Esophagus squamous epithelium (tissue), 5 donors: ENCODE results near the gene FAM124A. TPM values are rescaled to one million over a fixed set of nuclear protein-coding genes. Genes with fewer than 3 reads are reported as not detected.

Source experiments
- DNase-seq: peaks from one replicate; lab custom pipeline; 2025; lab: John Stamatoyannopoulos, UW
- H3K27ac ChIP-seq, 4 donors: fragments of 200-600 bp; sonication (generic); one replicate each; pipeline ENCODE4 v1.5.1; 2016 to 2019; ENCODE audit warnings: mild to moderate bottlenecking in 1 of 4
- H3K27me3 ChIP-seq, 4 donors: fragments of 200-600 bp; sonication (generic); 1 replicate in 3 of 4; 2 replicates in 1 of 4; pipeline versions ENCODE4 v1.5.1 to v1.6.0; 2017 to 2021; ENCODE audit warnings: antibody characterized with exemption in 1 of 4
- H3K36me3 ChIP-seq, 3 donors: fragments of 200-600 bp; sonication (generic); one replicate each; pipeline ENCODE4 v1.5.1; 2016 to 2019
- H3K4me1 ChIP-seq, 3 donors: fragments of 200-600 bp; sonication (generic); one replicate each; pipeline ENCODE4 v1.5.1; 2017 to 2019
- H3K4me3 ChIP-seq, 4 donors: fragments of 200-600 bp; sonication (generic); 1 replicate in 3 of 4; 2 replicates in 1 of 4; pipeline ENCODE4 v1.5.1; 2016 to 2019; ENCODE audit warnings: mild to moderate bottlenecking in 2 of 4, moderate library complexity in 1 of 4
- H3K9me3 ChIP-seq, 3 donors: fragments of 200-600 bp; sonication (generic); one replicate each; pipeline ENCODE4 v1.5.1; 2016 to 2019
- POLR2A ChIP-seq, 4 donors: fragments of 450-650 bp; IDR thresholded peaks; one replicate each; pipeline ENCODE4 v1.6.1; 2017; ENCODE audit warnings: antibody characterized with exemption in 4 of 4, mild to moderate bottlenecking in 4 of 4, moderate library complexity in 3 of 4
- WGBS, 2 donors: methylation state at CpG; one replicate each; pipeline ENCODE4 v1.1.5; 2018; 5-methylcytosine and 5-hydroxymethylcytosine counted together
- intact Hi-C: fragments of 100-400 bp; cut with DNase I; formaldehyde crosslinking; loops from one replicate; pipeline ENCODE4 v1.15.0; 2022
- total RNA-seq, 4 donors: library from RNA; depleted of rRNA; stranded (reverse); fragments of >200 nt; gene quantifications; one replicate each; pipeline ENCODE4 v1.1.0, GENCODE V29; 2016
- TF ChIP-seq, protein P1 (sequence below), 6 experiments: fragments of 450-650 bp in 4 of 6; fragments of 200-600 bp in 2 of 6; sonication (generic) in 2 of 6; IDR thresholded peaks; one replicate each; pipeline ENCODE4 v1.5.1; 2016 to 2019; ENCODE audit warnings: antibody characterized with exemption in 6 of 6, mild to moderate bottlenecking in 4 of 6, moderate library complexity in 4 of 6
- donor health status: DM: yes; HTN: yes; CAD: no.

The FAM124A gene
- total RNA-seq, 4 donors from 2014 or later, result 0.45 to 2.5 (median 1.3) TPM

DNA sequence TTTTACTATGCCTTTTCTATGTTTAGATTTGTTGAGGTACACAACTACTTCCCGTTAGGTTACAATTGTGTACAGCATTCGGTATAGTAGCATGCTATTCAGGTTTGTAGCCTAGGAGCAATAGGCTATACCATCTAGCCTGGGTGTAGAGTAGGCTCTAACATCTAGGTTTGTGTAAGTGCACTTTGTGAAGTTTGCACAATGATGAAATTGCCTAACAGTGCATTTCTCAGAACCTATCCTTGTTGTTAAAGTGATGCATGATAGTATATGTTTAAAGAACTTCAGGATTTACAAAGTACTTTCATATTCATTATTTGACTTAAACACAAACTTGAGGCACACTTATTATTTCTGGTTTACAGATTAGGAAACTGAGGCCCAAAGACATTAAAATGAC lies 105.8 kb downstream of the FAM124A start:
- no peaks in the 10 kb centered on the region for H3K9me3 ChIP-seq
- H3K27ac ChIP-seq, result no peak overlapping the region
- TF ChIP-seq POLR2A (IDR thresholded peaks at IDR 0.05), result no peak
- no peak for DNase-seq
- no peaks in the 10 kb centered on the region for H3K4me1 ChIP-seq
- no peak overlapping the region for H3K4me3 ChIP-seq
- no peaks in the 10 kb centered on the region for H3K27me3 ChIP-seq
- intact Hi-C loops, result no loop called here
- 90 to 100% methylated on average over 2 of the region's 2 CpGs for WGBS, 2 donors
- no peaks in the 10 kb centered on the region for H3K36me3 ChIP-seq

DNA sequence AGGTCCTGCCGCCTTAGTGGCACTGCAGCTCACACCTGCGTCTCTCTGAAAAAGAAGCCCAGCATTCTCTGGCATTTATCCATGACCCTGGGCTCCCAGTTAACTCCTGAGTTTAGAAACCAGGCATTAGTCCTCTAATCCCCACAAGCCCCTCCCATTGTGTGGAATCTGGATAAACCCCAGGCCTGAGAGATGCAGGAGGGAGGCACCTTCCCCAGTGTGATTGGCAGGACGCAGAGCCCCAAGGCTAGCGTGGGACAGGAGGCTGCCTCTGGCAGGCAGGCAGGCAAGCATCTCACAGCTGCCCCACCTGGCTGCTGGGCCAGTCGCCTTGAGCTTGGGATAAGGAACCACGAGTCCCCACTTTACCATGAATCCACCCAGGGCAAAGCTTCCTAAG lies 106.3 kb downstream of the FAM124A start:
- no peak for TF ChIP-seq POLR2A (IDR thresholded peaks at IDR 0.05)
- TF ChIP-seq, protein P1, sequence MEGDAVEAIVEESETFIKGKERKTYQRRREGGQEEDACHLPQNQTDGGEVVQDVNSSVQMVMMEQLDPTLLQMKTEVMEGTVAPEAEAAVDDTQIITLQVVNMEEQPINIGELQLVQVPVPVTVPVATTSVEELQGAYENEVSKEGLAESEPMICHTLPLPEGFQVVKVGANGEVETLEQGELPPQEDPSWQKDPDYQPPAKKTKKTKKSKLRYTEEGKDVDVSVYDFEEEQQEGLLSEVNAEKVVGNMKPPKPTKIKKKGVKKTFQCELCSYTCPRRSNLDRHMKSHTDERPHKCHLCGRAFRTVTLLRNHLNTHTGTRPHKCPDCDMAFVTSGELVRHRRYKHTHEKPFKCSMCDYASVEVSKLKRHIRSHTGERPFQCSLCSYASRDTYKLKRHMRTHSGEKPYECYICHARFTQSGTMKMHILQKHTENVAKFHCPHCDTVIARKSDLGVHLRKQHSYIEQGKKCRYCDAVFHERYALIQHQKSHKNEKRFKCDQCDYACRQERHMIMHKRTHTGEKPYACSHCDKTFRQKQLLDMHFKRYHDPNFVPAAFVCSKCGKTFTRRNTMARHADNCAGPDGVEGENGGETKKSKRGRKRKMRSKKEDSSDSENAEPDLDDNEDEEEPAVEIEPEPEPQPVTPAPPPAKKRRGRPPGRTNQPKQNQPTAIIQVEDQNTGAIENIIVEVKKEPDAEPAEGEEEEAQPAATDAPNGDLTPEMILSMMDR (IDR thresholded peaks at IDR 0.05), result no peak
- no peak overlapping the region for H3K27ac ChIP-seq
- no peaks in the 10 kb centered on the region for H3K9me3 ChIP-seq
- no peaks in the 10 kb centered on the region for H3K27me3 ChIP-seq
- no peak overlapping the region for H3K4me3 ChIP-seq
- DNase-seq, result no peak
- intact Hi-C loops, result no loop called here
- WGBS, 2 donors, result 19 to 81% methylated on average over 2 to 3 of the region's 6 CpGs
- H3K4me1 ChIP-seq, result no peaks in the 10 kb centered on the region
- H3K36me3 ChIP-seq, result no peaks in the 10 kb centered on the region

DNA sequence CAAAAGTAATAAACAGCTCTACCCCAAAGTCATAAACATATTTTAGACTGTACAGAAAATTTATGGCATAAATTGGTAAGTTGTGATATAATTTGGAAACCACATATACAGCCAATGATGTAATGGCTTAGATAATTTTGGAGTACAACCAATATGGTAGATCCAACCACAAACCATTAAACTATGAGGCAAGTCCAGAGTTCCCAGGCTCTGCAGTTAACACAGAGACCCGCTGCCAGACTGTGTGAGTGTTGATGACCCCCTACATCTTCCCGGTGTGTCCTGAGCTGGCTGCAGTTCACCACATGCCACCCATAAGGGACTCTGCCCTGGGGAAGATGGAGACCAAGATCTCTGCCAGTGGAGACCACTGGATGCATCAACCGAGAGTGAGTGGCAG lies 107.4 kb downstream of the FAM124A start:
- no peaks in the 10 kb centered on the region for H3K9me3 ChIP-seq
- no peak overlapping the region for H3K27ac ChIP-seq
- TF ChIP-seq, protein P1 (IDR thresholded peaks at IDR 0.05), result no peak
- no peak for TF ChIP-seq POLR2A (IDR thresholded peaks at IDR 0.05)
- WGBS, 2 donors, result 84 to 85% methylated on average over 2 to 3 of the region's 3 CpGs
- no peak overlapping the region for H3K4me3 ChIP-seq
- DNase-seq, result no peak
- no peaks in the 10 kb centered on the region for H3K27me3 ChIP-seq
- intact Hi-C loops, result no loop called here
- H3K36me3 ChIP-seq, result no peaks in the 10 kb centered on the region
- H3K4me1 ChIP-seq, result no peaks in the 10 kb centered on the region

DNA sequence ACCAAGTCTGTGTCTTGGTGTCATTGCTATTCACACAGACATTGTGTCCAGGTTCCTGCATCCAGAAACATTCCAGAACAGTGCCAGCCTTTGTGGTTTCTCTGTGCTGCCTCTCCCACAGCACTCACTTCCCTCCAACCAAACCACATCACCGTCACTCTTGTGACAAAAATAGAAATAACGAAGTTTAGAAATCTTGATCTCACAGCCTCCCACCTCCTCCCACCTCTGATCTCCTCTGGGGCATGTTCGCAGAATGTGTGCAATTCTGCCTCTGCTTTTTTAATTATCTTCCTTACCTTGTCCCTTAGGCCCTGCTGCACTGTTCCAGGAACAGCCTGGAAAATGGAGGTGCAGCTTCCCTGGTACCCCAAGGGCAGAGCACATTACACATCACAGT lies 108.6 kb downstream of the FAM124A start:
- H3K4me1 ChIP-seq, result no peaks in the 10 kb centered on the region
- intact Hi-C loops, result no loop called here
- no peaks in the 10 kb centered on the region for H3K27me3 ChIP-seq
- H3K27ac ChIP-seq, result no peak overlapping the region
- H3K36me3 ChIP-seq, result no peaks in the 10 kb centered on the region
- H3K4me3 ChIP-seq, result no peak overlapping the region
- H3K9me3 ChIP-seq, result no peaks in the 10 kb centered on the region
- TF ChIP-seq, protein P1 (IDR thresholded peaks at IDR 0.05), result no peak
- TF ChIP-seq POLR2A (IDR thresholded peaks at IDR 0.05), result no peak
- no peak for DNase-seq
- 55 to 75% methylated on average over 3 of the region's 3 CpGs for WGBS, 2 donors

DNA sequence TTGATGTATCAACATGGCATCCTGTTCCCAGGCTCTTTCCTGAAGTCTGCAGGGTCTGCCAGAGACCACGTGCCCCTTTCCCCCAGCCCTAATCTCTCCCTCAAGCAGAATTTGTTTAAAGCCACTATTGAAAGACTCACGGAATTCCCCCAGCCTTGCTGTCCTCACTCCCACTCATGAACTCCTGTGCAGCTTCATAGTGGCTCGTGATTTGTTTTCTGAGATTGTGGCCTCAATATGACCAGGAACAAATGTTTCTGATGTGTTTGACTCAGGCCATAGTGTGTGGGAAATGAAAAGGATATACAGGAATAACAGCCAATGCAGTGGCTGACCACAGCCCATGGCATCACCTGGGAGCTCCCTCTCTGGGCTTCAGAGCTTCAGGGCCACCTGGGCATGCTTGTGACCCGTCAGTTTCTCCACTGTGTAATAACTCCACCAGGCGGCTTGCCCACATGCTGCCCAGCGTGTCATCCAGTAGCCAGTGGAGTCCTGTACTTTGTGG lies 109.2 kb downstream of the FAM124A start:
- intact Hi-C loops, result no loop called here
- Histone ChIP-seq H3K36me3 (no peaks in the 10 kb centered on the region), H3K27ac (no peak overlapping the region), H3K27me3 (no peaks in the 10 kb centered on the region), H3K4me1 (no peaks in the 10 kb centered on the region), H3K4me3 (no peak overlapping the region), H3K9me3 (no peaks in the 10 kb centered on the region)
- DNase-seq, result no peak
- TF ChIP-seq, protein P1 (IDR thresholded peaks at IDR 0.05), result no peak
- no peak for TF ChIP-seq POLR2A (IDR thresholded peaks at IDR 0.05)
- 59 to 61% methylated on average over 3 to 6 of the region's 6 CpGs for WGBS, 2 donors
